Mucosa of rectum (tissue), 2 donors: ENCODE measurements around the gene HCAR2.
"Not testable (repeated sequence)": the region's sequence is repeated elsewhere in the genome, so short reads cannot be mapped to it uniquely, and the experiment has no call there.

Source experiments
- H3K27ac ChIP-seq, 2 donors: one replicate each; pipeline ENCODE4 v1.7.0; 2013; ENCODE audit warnings: inconsistent platforms in 2 of 2, low read depth in 2 of 2, low read length in 2 of 2
- H3K27me3 ChIP-seq, 2 donors: one replicate each; pipeline ENCODE4 v1.7.0; 2013; ENCODE audit warnings: low read length in 2 of 2; ENCODE audit not compliant: control insufficient read depth in 2 of 2, insufficient read depth in 2 of 2
- H3K36me3 ChIP-seq, 2 donors: one replicate each; pipeline ENCODE4 v1.7.0; 2013; ENCODE audit warnings: low read length in 2 of 2; ENCODE audit not compliant: control insufficient read depth in 2 of 2, insufficient read depth in 2 of 2
- H3K4me1 ChIP-seq, 2 donors: one replicate each; pipeline ENCODE4 v1.7.0; 2013; ENCODE audit warnings: low read length in 2 of 2, mild to moderate bottlenecking in 1 of 2; ENCODE audit not compliant: control insufficient read depth in 2 of 2, insufficient read depth in 2 of 2
- H3K4me3 ChIP-seq, 2 donors: one replicate each; pipeline ENCODE4 v1.7.0; 2013; ENCODE audit warnings: low read length in 2 of 2
- H3K9ac ChIP-seq, 2 donors: one replicate each; pipeline ENCODE4 v1.7.0; 2013; ENCODE audit warnings: low read length in 2 of 2, low read depth in 1 of 2, mild to moderate bottlenecking in 1 of 2
- H3K9me3 ChIP-seq, 2 donors: one replicate each; pipeline ENCODE4 v1.7.0; 2013; ENCODE audit warnings: low read length in 2 of 2; ENCODE audit not compliant: control insufficient read depth in 2 of 2
- donor health status: healthy.
- donor health status: Normal muscosa, but diverticular disease.

The HCAR2 gene

GRCh38 chr12:122668268-122668667 lies 34.9 kb downstream of the HCAR2 start:
- Histone ChIP-seq H3K27ac (no peak overlapping the region), H3K4me1 (no peaks in the 10 kb centered on the region), H3K9me3 (no peaks in the 10 kb centered on the region), H3K9ac (no peak overlapping the region), H3K27me3 (no peaks in the 10 kb centered on the region), H3K4me3 (no peak overlapping the region), H3K36me3 (no peaks in the 10 kb centered on the region)

GRCh38 chr12:122665759-122666158 lies 37.4 kb downstream of the HCAR2 start:
- no peak overlapping the region for H3K4me3 ChIP-seq
- H3K9me3 ChIP-seq = no peaks in the 10 kb centered on the region
- H3K27ac ChIP-seq = no peak overlapping the region
- H3K27me3 ChIP-seq = no peaks in the 10 kb centered on the region
- H3K9ac ChIP-seq = no peak overlapping the region
- H3K36me3 ChIP-seq = no peaks in the 10 kb centered on the region
- H3K4me1 ChIP-seq = no peaks in the 10 kb centered on the region

DNA sequence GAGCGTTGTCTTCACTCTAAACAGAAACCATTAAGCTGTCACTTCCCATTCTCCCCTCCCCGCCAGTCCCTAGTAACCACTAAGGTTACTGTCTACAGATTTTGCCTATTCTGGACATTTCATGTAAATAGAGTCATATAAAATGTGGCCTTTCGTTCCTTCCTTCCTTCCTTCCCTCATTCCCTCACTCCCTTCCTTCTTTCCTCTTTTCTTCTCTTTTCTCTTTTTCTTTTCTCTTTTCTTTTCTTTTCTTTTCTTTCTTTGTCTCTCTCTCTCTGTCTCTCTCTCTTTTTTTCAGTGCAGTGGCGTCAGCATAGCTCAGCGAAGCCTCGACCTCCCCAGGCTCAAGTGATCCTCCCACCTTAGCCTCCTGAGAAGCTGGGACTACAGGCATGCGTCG lies 37.8 kb downstream of the HCAR2 start:
- no peak overlapping the region for H3K9ac ChIP-seq

GRCh38 chr12:122661938-122662337 lies 41.2 kb downstream of the HCAR2 start:
- H3K9me3 ChIP-seq = no peaks in the 10 kb centered on the region
- no peaks in the 10 kb centered on the region for H3K27me3 ChIP-seq
- no peak overlapping the region for H3K27ac ChIP-seq
- no peaks in the 10 kb centered on the region for H3K4me1 ChIP-seq
- no peak overlapping the region for H3K4me3 ChIP-seq
- no peaks in the 10 kb centered on the region for H3K36me3 ChIP-seq
- no peak overlapping the region for H3K9ac ChIP-seq

More for the DNA sequence above, 37.8 kb downstream of the HCAR2 start:
- H3K27ac ChIP-seq = no peak overlapping the region
- H3K36me3 ChIP-seq = no peaks in the 10 kb centered on the region
- H3K27me3 ChIP-seq = no peaks in the 10 kb centered on the region
- H3K9me3 ChIP-seq = no peaks in the 10 kb centered on the region
- no peak overlapping the region for H3K4me3 ChIP-seq
- no peaks in the 10 kb centered on the region for H3K4me1 ChIP-seq

- Histone ChIP-seq H3K4me3 (no peak overlapping the region), H3K27me3 (no peaks in the 10 kb centered on the region), H3K9me3 (no peaks in the 10 kb centered on the region), H3K9ac (no peak overlapping the region), H3K36me3 (no peaks in the 10 kb centered on the region), H3K4me1 (no peaks in the 10 kb centered on the region), H3K27ac (no peak overlapping the region)
Observed at GRCh38 chr12:122661246-122661645, 41.9 kb downstream of the HCAR2 start.

DNA sequence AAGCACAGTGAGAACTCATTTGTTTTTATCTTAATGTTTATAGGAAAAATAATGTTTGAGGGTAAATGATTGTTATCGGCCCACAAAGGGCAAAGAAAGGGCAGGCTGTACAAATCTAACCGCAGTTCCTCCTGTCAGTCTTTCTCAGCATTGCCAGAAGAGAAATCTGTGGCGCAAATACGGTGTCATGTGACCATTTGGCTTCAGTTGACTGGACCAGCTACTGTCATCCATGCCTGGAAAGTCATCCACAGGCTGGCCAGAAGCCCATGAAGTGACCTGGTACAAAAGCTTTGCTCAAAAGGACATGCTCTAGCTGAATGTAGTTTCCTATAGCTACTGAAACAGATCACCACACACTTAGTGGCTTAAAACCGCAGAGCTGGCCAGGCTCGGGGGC lies 43.6 kb downstream of the HCAR2 start:
- Histone ChIP-seq H3K9ac (no peak overlapping the region), H3K9me3 (no peaks in the 10 kb centered on the region), H3K4me3 (no peak overlapping the region), H3K27me3 (no peaks in the 10 kb centered on the region), H3K4me1 (no peaks in the 10 kb centered on the region), H3K27ac (no peak overlapping the region), H3K36me3 (no peaks in the 10 kb centered on the region)

- H3K9ac ChIP-seq = no peak overlapping the region
- no peaks in the 10 kb centered on the region for H3K27me3 ChIP-seq
- H3K9me3 ChIP-seq = no peaks in the 10 kb centered on the region
- no peaks in the 10 kb centered on the region for H3K4me1 ChIP-seq
- no peak overlapping the region for H3K27ac ChIP-seq
- H3K36me3 ChIP-seq = no peaks in the 10 kb centered on the region
- H3K4me3 ChIP-seq = no peak overlapping the region
Observed at GRCh38 chr12:122656298-122656697, 46.9 kb downstream of the HCAR2 start.

DNA sequence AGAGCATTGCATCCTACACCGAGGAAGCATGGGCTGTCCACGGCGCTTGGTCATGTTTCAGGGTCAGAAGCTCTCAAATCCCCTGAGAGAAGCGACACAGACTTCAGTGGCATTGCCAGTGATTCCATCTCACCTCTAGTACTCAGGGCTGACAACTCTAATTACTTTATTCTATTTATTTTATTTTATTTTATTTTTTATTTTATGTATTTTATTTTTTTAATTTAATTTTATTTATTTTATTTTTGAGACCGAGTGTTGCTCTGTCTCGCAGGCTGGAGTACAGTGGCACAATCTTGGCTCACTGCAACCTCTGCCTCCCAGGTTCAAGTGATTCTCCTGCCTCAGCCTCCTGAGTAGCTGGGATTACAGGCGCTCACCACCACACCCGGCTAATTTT lies 49.9 kb downstream of the HCAR2 start:
- not testable (repeated sequence) for H3K9ac ChIP-seq, H3K4me1 ChIP-seq, H3K27ac ChIP-seq, H3K9me3 ChIP-seq, H3K36me3 ChIP-seq, H3K27me3 ChIP-seq, H3K4me3 ChIP-seq

- Histone ChIP-seq H3K36me3 (no peaks in the 10 kb centered on the region), H3K4me3 (no peak overlapping the region), H3K9me3 (no peaks in the 10 kb centered on the region), H3K9ac (no peak overlapping the region), H3K27ac (no peak overlapping the region), H3K27me3 (no peaks in the 10 kb centered on the region), H3K4me1 (no peaks in the 10 kb centered on the region)
Observed at GRCh38 chr12:122651520-122652224, 51.5 kb downstream of the HCAR2 start.
